ENCODE data around the gene STK17B. TPM values are rescaled to one million over a fixed set of nuclear protein-coding genes. Genes with fewer than 3 reads are reported as not detected.

The STK17B gene
- total and polyA plus RNA-seq, 2 experiments from 2014 or later: 5.7 to 13.7 TPM

- Histone ChIP-seq H3K79me2 (replicated peaks; ENCODE audit: insufficient read depth) (peaks cover 23% of the 10 kb centered on the region), H3K4me1 (ENCODE audit: insufficient read depth) (peaks cover 26% of the 10 kb centered on the region), H3K4me3 (no peak overlapping the region), H3K27ac (ENCODE audit: low read depth) (no peak overlapping the region), H3K4me2 (no peak overlapping the region), H3K36me3 (ENCODE audit: insufficient read depth) (no peaks in the 10 kb centered on the region), H4K20me1 (replicated peaks; ENCODE audit: insufficient read depth) (0 out of 2 replicates have a peak, but pooled peaks cover 5% of the 10 kb centered on the region), H3F3A (replicated peaks; ENCODE audit: low read depth) (no peaks in the 10 kb centered on the region), H3K27me3 (ENCODE audit: insufficient read depth) (peaks cover 27% of the 10 kb centered on the region), H2AFZ (no peak overlapping the region), H3K9me2 (ENCODE audit: insufficient read depth) (no peaks in the 10 kb centered on the region)
- Mint-ChIP-seq H3K27me3 (ENCODE audit: insufficient read depth, low read depth, poor library complexity) (no peaks in the 10 kb centered on the region), H3K36me3 (ENCODE audit: low read depth) (no peaks in the 10 kb centered on the region), H3K27ac (no peak overlapping the region), H3K9me3 (no peaks in the 10 kb centered on the region), H3K4me3 (no peak overlapping the region), H3K4me1 (peaks cover 16% of the 10 kb centered on the region)
- DNase-seq (ENCODE audit: low spot score) (no peak), ATAC-seq (no peak)
- TF ChIP-seq CREB1 (CRISPR knock-in tag; IDR thresholded peaks at IDR 0.05; ENCODE audit: low read depth): no peak
- TF ChIP-seq CTCF (conservative IDR thresholded peaks at IDR 0.05; ENCODE audit: low read depth in 2 of 2): no peak
- no peak for TF ChIP-seq ETS1 (IDR thresholded peaks at IDR 0.05)
- TF ChIP-seq STAT1 (IDR thresholded peaks at IDR 0.05; ENCODE audit: unreplicated experiment): no peak
- TF ChIP-seq ZNF114 (CRISPR knock-in tag; IDR thresholded peaks at IDR 0.05): no peak
- TF ChIP-seq ZNF331 (CRISPR knock-in tag; IDR thresholded peaks at IDR 0.05; ENCODE audit: low read depth): no peak
- no peak for TF ChIP-seq POLR2AphosphoS5 (IDR thresholded peaks at IDR 0.05; ENCODE audit: low read depth)
- TF ChIP-seq EZH2 (IDR thresholded peaks at IDR 0.05; ENCODE audit: low read depth, unreplicated experiment): no peak
- no peak for TF ChIP-seq ZNF462 (CRISPR knock-in tag; IDR thresholded peaks at IDR 0.05)
- TF ChIP-seq EZH2phosphoT487 (IDR thresholded peaks at IDR 0.05; ENCODE audit: unreplicated experiment): no peak
- no peak for TF ChIP-seq REST (IDR thresholded peaks at IDR 0.05; ENCODE audit: unreplicated experiment)
- TF ChIP-seq NANOG (IDR thresholded peaks at IDR 0.05; ENCODE audit: borderline replicate concordance): no peak
- no peak for TF ChIP-seq JUNB (IDR thresholded peaks at IDR 0.05; ENCODE audit: unreplicated experiment)
Measured at GRCh38 chr2:196172951-196173350, 1.6 kb upstream of the STK17B start.

Measured in GM23338 (cell line).